ENCODE data around the gene ACSF3.
"Not testable (repeated sequence)": the region's sequence is repeated elsewhere in the genome, so short reads cannot be mapped to it uniquely, and the experiment has no call there.

The ACSF3 gene

DNA sequence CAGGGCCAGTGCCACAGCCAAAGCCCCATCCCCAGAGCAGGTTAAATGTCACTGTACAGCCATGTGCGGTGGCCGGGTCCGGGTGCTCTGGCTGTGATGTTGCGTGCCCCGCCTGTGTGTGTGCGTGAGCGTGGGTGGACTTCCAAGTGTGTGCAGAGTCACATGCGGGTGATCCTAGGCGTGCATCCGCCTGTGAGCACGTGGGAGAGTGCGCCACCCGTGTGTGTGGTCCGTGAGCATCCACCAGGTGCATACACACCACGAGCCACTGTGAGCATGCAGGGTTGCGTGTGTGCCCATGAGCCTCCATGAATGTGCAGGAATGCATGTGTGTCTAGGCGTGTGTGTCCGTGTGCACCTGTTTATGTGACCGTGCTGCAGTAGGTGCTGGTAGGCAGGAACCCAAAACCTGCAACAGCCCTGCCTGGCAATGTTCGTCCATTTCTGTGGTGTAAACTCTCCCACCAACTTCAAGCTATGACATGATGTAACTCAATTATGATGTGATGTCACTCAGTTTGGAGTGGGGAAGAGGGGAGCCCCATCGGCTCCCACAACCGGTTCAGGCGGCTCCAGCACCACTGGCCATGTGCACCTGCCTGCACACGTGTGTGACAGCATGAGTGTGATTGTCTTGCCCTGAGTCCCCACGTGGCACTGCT, 37.6 kb upstream of the ACSF3 start:
- DNase-seq (ENCODE audit: low read depth): no peak

DNA sequence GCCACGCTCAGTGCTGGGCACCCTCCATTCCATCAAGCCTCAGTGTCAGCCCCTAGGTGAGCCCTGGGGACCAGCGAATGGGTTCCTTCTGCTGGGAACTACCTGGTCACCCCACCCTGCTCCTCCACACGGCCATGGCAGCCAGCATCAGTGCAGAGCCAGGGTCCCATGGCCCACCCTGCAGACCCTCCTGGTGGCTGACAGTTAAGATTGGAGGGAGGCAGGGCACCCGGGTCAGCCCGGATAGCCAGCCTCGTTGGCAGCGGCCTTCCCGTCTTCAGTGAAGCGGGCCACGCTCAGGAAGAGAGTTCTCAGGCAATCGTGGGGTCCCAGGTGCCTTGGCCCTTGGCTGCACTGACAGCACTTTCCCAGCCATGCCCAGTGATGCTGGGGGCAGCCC, 37.1 kb upstream of the ACSF3 start:
- DNase-seq (ENCODE audit: low read depth): no peak

DNA sequence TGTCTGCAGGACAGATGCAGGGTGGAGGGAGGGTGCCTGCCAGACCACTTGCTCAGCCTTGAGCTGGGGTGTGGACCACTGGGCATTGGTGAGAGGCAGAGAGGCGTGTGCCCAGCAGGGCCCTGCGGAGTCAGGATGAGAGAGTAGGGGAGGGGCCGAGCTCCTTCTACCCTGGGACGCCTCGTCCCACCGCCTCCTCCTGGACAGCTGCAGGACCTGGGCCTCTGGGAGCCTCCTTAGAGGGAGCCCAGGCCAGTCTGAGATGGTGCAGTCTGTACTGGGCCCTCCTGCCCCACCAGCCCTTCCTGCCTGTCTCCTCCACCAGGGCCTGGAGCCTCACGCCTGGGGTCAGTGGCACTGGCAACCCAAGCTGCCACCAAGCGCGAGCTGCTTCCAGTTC, 35.9 kb upstream of the ACSF3 start:
- DNase-seq (ENCODE audit: low read depth): no peak

DNA sequence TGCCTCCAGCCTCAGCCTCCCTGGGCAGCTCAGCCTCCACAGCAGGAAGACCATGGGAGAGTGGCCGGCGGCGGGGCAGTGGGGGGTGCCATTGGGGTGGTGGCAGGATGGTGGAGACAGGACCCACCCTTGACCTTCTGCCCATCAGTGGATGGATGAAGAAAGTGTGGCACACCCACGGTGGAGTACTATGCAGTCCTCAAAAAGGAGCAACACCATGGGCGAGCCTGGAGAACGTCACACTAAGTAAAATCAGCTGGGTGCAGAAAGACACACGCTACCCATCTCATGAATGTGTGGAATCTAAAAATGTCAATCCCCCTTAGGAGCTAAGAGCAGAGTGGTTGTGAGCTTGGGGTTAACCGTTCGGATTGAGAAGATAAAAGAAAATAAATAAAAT, 34.8 kb upstream of the ACSF3 start:
- DNase-seq (ENCODE audit: low read depth): no peak

DNA sequence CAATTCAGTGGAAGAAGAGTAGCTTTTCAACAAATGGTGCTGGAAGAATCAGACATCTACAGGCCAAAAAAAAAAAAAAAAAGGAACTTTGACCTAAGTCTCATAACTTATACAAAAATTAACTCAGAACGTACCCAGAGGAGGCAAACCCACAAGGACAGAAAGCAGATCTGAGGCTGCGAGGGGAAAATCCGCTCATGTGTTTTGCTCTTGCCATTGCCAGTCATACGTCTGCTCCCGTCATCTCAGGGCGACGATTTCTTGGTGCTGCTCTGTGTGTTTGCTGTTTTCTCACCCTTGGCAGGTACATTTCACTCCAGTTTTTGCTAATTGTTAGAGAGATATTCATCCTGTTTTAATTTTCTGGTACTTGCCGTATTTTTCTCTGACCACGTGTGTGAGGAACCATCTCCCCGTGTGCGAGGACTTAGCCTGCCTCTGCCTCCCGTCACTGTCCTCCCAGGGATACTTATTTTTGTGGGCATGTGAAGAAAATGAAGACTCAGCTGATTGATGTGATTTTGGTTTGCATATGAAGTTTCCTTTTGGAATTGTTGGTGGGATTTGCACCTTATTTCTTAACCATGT, 33.4 kb upstream of the ACSF3 start:
- no peak for DNase-seq (ENCODE audit: low read depth)

DNA sequence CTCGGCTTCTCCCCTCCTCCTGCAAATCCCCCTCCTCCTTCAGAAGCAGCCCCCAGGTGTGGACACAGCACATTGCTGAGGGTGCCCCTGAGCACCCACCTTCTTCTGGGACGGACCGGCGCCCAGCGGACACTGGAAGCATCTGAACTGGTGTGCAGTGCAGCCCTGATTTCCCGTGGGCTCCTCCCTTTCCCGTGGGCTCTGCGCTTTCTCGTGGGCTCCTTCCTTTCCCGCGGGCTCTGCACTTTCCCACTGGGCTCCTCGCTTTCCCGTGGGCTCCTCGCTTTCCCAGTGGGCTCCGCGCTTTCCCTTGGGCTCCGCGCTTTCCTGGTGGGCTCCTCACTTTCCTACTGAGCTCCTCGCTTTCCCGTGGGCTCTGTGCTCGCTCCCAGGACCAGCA, 32.6 kb upstream of the ACSF3 start:
- DNase-seq (ENCODE audit: low read depth): no peak

DNA sequence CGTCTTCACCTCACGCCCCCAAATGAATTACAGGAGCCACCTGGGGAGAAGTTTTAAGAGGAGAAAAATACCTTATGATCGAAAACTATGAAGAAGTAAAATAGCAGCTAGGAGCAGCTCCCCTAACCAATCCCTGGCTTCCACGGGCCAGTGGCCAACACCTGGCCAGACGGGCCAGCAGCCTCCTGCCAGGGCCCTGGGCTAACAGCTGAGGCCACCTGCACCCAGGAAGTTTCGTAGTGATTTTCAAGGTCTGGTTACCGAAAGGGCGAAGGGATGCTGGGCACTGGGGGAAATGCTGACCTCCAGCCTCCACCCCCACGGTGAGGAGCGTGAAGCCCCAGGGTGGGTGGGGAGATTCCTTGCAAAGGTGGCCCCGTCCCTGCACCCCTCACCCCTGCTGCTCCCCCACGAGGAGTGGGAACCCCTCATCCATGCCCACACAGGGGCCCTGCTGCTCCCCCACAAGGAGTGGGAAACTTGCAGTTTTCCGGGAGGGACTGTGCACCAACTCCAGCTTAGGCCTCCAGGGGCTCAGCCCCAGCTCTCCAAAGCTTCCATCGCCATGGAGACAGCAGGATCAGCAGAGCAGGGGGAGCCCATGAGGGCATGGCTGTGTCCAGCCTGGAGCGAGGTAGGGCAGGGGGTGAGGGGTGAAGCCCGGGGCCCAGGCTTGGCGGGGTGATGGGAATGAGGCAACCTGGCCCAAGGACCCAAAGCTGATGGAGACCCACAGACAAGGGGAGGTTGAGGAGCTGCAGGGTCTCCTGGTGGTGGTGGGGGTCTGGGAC, 31.9 kb upstream of the ACSF3 start:
- DNase-seq (ENCODE audit: low read depth): no peak

DNA sequence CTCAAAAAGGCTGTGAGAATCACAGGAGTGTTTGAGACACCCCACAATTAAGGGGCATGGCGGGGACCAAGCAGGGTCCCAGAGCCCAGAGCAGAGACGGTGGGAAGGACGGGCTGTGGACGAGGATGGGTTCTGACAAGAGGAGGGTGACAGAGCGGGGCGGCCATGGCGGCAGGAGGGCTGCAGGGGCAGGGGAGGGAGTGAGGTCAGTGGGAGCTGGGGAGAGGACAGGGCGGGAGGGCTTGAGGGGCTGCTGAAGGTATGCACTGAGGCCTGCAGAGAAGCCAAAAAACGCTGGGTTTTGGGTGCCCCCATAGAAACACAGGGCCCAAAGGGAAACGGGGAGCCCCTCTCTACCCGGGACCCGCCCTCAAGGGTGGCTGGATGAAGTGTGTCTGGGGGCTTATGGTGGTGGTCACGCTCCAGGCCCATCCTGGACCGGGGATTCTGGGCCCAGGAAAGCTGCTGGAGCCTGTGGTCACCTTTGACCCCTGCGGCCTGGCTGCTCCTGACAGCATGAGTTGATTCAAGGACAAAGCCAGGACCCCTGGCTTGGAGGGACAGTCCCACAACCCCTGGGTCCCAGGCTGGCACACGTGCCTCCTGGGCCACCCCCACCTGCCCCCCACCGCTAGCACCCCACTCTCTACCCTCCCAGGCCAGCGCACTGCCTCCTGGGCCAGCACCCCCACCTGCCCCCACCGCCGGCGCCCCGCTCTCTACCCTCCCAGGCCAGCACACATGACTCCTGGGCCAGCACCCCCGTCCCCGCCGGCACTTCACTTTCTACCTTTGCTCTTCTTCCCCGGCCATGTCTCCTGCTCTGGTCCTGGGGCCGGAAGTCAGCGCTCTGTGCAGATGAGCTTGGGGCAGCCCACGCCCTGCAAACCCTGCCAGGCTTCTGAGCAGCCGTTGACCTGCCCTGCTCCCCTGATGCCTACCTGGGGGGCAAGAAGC, 31.0 kb upstream of the ACSF3 start:
- DNase-seq (ENCODE audit: low read depth): no peak

DNA sequence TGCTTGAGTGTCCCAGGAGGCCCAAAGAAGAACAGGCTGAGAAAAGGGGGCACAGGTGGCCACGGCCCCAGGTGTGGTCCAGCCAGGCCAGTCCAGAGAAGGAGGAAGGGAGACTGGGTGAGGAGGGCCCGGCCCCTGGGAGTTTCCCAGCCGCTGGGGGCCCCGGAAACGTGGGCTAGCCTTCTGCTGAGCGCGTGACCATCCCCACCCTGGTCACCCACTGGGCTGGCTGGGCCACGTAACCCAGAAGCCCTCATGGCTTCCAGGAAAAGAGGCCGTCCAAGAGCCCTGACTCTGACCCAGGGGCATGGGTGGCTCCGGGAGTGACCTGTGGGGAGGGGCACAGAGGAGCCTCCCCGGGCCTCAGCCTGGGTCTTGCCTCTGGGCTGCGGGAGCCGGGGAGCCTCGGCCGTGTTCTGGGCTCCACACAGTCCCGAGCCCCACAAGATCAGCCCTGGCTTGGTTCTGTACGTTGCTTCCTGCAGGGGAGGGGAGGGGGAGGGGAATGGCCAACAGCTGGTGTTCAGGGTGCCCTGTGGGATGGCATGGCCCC, 29.8 kb upstream of the ACSF3 start:
- DNase-seq (ENCODE audit: low read depth): no peak

DNA sequence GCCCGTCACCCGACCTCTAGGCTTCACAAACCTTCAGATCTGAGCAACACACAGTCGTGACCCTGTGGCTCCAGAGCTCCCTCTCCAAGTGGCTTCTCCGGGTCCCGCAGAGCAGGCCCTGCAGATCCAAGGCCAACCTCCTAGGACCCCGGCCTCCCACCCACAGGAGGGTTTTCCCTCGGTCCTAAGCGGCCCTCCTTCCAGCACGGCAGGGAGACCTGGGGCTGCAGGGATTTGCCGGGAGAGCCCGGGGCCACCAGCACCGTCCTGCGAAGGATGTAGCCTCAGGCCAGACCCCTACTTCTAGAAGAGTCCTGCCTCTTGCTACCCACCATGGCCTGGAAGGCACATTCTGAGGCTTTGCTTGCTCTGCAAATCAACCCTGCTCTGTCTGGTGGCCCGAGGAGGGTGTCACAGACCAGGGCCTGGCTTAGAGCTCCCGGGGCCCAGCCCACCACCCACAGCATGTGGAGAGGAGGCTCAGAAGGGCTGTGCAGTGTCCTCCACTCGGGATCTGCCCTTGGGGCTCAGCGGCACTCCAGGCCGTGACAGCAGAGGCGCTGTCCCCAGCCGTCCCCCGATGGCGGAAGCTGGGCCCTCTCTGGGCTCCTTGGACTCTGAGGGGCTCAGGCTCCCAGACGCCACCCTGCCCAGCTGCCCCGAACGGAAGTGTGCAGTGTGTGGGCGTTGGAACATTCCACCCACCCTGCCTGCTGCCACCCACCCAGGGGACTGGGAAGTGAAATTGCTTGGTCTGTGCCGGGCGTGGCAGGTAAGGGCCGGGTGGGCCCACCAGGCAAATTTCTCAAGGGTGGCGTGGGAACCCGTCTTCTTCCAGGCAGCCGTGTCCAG, 28.8 kb upstream of the ACSF3 start:
- DNase-seq (ENCODE audit: low read depth): no peak

DNA sequence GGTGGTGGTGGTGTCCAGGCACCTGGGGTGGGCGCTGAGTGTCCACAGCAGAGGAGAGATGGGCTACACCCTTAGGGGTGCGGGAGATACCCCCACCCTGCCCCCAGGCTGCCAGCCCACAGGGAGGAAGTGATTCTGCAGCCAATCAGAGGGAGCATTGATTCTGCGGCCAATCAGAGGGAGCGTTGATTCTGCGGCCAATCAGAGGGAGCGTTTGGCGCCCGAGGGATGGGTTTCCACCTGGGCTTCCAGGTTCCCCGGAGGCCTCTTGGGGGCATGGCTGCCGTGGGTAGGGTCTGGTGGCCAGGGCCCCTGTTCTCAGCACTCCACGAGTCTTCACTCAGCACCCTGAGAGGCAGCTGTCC, 28.2 kb upstream of the ACSF3 start:
- DNase-seq (ENCODE audit: low read depth): no peak

DNA sequence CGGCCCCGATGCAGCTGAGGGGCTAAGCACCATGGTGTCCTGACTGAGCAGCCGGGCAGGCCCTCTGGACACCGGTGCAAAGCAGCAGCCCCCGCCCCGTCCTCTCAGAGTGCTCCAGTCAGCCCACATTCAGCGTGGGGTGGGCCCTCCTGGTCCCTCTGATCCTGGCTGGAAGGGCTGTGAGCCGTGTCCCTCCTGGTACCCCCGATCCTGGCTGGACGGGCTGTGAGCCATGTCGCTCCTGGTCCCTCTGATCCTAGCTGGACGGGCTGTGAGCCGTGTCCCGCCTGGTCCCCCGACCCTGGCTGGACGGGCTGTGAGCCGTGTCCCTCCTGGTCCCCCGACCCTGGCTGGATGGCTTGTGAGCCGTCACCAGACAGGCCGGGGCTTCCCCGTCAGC, 26.9 kb upstream of the ACSF3 start:
- no peak for DNase-seq (ENCODE audit: low read depth)

DNA sequence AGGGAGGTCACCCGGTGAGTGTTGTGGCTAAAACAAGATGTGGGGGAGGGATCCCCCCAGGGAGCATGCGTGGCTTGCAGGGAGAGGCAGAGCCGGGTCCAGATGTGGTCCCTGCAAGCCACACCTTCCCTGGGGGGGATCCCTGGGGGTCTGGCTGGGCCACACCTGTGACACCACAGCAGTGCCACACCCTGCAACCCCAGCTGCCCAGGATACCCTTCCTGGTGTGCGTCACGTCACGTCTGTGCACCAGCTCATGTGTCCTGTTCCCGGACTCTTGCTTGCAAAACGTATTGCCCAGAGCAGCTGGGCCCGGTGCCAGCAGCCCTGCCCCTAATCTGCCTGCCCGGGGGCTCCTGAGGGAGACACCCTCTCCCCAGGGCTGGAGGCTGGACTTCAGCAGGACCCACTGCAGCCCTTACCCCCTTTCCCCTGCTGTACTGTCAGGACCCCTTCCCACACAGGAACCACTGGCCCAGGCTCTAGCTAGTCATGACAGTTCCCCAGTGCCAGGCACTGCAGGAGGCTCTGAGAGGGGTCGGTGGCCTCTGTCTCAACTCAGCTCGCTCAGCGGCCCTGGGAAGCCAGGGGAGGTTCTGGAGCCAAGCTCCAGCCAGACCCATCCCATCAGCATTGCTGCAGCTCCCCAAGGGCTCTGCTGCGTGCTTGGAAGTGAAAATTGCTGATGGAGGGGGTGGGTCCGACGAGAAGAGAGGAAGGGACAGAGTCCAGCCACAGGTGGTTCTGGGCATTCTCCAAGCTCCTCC, 25.8 kb upstream of the ACSF3 start:
- DNase-seq (ENCODE audit: low read depth): no peak

DNA sequence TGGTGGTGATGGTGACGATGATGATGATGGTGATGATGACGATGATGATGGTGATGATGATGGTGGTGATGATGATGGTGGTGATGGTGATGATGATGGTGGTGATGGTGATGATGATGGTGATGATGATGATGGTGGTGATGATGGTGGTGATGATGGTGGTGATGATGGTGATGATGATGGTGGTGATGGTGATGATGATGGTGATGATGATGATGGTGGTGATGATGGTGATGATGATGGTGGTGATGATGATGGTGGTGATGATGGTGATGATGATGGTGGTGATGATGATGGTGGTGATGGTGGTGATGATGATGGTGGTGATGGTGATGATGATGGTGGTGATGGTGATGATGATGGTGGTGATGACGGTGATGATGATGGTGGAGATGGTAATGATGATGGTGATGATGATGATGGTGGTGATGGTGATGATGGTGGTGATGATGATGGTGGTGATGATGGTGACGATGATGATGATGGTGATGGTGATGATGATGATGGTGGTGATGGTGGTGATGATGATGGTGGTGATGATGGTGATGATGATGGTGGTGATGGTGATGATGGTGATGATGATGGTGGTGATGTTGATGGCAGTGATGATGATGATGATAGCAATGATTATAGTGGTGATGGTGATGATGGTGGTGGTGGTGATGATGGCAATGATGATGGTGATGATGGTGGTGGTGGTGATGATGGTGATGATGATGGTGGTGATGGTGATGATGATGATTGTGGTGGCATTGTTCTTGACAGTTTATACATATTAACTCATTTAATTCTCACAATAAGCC, 24.6 kb upstream of the ACSF3 start:
- not testable (repeated sequence) for DNase-seq (ENCODE audit: low read depth)

DNA sequence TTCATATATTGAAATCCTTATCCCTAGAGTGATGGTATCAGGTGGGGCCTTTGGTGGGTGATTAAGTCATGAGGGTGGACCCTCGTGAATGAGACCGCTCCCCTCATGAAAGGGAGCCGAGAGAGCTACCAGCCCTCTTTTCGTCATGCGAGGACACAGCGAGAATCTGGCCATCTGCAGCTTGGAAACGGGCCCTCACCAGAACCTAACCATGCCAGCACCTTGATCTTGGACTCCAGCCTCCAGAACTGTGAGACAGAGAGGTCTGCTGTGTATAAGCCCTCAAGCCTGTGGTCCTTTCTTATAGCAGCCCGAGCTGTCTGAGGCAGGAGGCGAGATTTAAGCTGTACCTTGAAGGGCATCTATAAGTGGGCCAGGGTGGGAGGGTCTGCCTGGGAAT, 23.7 kb upstream of the ACSF3 start:
- no peak for DNase-seq (ENCODE audit: low read depth)

DNA sequence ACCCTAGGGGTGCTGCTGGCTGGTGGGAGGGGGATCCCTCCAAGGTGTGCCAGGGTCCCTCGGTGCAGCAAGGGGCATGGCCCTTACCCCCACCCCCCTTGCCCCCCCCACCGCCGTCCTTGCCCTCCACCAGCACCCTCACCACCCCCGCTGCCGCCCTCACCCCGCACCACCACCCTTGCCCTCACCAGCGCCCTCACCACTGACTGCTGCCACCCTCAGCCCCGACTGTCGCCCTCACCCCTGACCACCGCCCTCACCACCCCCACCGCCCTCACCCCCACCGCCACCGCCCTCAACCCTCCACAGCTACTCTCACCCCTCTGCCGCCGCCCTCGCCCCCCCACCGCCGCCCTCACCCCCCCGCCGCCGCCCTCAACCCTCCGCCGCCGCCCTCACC, 23.1 kb upstream of the ACSF3 start:
- DNase-seq (ENCODE audit: low read depth): no peak

DNA sequence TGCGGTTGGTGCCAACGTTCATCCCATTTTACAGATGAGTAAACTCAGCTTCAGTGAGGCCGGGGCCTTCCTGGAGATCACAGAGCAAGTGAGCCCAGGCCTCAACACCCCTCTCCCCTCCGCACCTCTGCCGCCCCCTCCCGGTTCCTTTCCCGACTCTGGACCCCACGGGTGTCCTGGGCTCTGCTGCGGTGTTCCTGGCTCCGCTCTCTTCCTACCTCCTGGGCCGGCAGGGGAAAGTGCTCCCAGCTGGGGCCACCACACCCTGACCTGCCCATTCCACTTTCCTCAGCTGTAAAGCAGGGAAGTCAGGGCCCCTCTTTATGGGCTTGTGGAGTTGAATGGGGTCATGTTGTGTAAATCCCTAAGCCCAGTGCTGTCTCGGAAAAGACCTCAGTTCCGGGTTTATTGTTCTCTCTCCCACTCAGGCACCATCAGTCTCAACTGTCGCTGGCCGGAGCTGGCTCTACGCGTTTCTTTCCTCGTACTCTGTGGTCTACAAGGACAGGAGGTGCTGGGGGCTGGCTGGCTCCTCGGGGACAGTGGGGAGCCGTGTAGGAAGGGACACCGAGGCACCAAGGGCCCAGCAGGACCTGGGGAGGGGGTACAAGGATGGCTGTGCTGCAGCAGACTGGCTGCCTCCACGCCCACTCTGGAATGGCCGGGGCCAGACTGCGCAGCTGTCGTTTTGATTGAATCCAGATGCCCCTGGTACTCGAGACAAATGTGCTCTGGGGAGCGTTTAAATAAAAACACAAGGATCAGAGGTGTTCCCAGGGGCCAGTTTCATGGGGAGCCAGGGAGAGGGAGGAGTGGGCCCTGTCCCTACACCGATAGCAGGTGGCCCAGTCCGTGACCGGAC, 21.7 kb upstream of the ACSF3 start:
- DNase-seq (ENCODE audit: low read depth): no peak

DNA sequence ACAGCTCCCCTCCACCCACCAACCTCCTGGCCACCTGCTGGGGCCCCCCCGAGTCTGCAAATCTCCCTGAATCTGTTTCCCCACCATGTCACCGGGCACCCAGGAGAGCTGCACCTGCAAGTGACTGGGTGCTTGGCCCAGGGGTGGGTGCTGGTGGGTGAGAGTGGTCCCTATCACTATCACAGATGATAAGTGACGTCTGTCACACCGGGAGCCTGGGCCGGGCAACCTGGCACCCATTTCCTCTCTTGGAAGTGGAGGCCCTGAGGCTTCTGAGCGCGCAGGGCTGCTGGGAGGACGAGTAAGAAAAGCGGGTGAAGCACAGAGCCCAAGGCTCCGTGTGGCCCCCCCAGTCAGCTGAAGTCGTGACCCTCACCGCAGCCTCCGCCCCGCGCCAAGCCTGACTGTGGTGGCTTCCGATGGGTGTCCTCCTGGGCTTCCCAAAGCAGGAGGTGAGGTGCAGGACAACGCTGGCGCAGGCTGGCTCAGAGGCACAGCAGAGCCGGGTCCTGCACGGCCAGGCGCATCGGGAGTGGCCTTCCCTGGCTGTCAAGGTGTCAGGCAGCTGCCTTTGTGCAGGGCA, 21.0 kb upstream of the ACSF3 start:
- DNase-seq (ENCODE audit: low read depth): no peak
